Adrenal gland (tissue), 12 donors: ENCODE data around the gene COL6A3. TPM values are rescaled to one million over a fixed set of nuclear protein-coding genes. Genes with fewer than 3 reads are reported as not detected.
A peak's percentile ranks its signal among the peaks of the same experiment; 100 is the strongest.

Source experiments
- DNase-seq, 7 donors: peaks; one replicate each; pipeline ENCODE4 v3.0.0-alpha.2; 2019 to 2020
- H3K27ac ChIP-seq, 5 donors: fragments of 200-600 bp; sonication (generic) in 4 of 5; 1 replicate in 3 of 5; 2 replicates in 2 of 5; pipeline versions ENCODE4 v1.5.1 to v1.8.0; 2016 to 2020; ENCODE audit warnings: mild to moderate bottlenecking in 1 of 5
- H3K27me3 ChIP-seq: fragments of 200-600 bp; 2 replicates; pipeline ENCODE4 v1.8.0; 2021
- H3K36me3 ChIP-seq, 2 donors: fragments of 200-600 bp; replicated peaks in 1 of 2; 1 replicate in 1 of 2; 2 replicates in 1 of 2; pipeline versions ENCODE4 v1.5.1 to v1.8.0; 2018 to 2022
- H3K4me1 ChIP-seq, 2 donors: fragments of 200-600 bp; replicated peaks in 1 of 2; 1 replicate in 1 of 2; 2 replicates in 1 of 2; pipeline versions ENCODE4 v1.5.1 to v1.8.0; 2018 to 2021
- H3K4me3 ChIP-seq, 4 donors: fragments of 200-600 bp; sonication (generic) in 3 of 4; one replicate each; pipeline ENCODE4 v1.5.1; 2016 to 2018
- H3K9me3 ChIP-seq, 3 donors: fragments of 200-600 bp; sonication (generic) in 1 of 3; replicated peaks in 1 of 3; 1 replicate in 2 of 3; 2 replicates in 1 of 3; pipeline versions ENCODE4 v1.5.1 to v1.8.0; 2016 to 2021
- CTCF ChIP-seq, 6 experiments: fragments of 450-650 bp in 4 of 6; fragments of 200-600 bp in 2 of 6; sonication (generic) in 1 of 6; IDR thresholded peaks; 1 replicate in 5 of 6; 2 replicates in 1 of 6; pipeline versions ENCODE4 v1.5.1 to v1.8.0; 2016 to 2021; ENCODE audit warnings: antibody characterized with exemption in 6 of 6, mild to moderate bottlenecking in 2 of 6, moderate library complexity in 1 of 6
- POLR2A ChIP-seq, 2 donors: fragments of 450-650 bp; IDR thresholded peaks; one replicate each; pipeline ENCODE4 v1.6.1; 2017; ENCODE audit warnings: antibody characterized with exemption in 2 of 2, mild to moderate bottlenecking in 2 of 2, moderate library complexity in 1 of 2
- WGBS, 4 donors: extraction: QIAGEN DNeasy Blood & Tissue Kit in 2 of 4; methylation state at CpG; one replicate each; pipeline versions ENCODE4 v1.1.5 to v1.1.7; 2013 to 2017; 5-methylcytosine and 5-hydroxymethylcytosine counted together
- intact Hi-C, 2 donors: fragments of 100-400 bp; cut with DNase I; formaldehyde crosslinking; loops; one replicate each; pipeline versions ENCODE4 v1.14.1 to v1.15.0; 2022 to 2023
- polyA plus RNA-seq, 3 donors: library from polyadenylated mRNA; stranded (reverse); fragments of 200-250 nt in 2 of 3; fragments of 350-450 nt in 1 of 3; fragmentation: Illumina TruSeq in 1 of 3; extraction: RNeasy Lipid Tissue Mini Kit (QIAGEN cat#74804) in 1 of 3; gene quantifications; one replicate each; pipeline ENCODE4 v1.2.3, GENCODE V29; 2013 to 2014
- total RNA-seq, 9 donors: library from RNA; depleted of rRNA in 4 of 9; stranded (reverse); fragments of >200 nt in 4 of 9; fragments of 120-200 nt in 1 of 9; fragmentation: NEBNext Ultra II Directional in 1 of 9; extraction: Animal tissue kit (Norgen Biotek cat#: 25700) in 1 of 9; gene quantifications; one replicate each; pipeline versions ENCODE4 v1.1.0 to v1.2.4, GENCODE V29; 2013 to 2023
- donor health status: healthy with polysubstance abuse.
- donor health status: Bipolar disorder and iron deficiency.
- donor health status: DM: yes; HTN: yes; CAD: no.
- donor health status: DM: no; HTN: no; CAD: no.
- donor health status: DM: no; HTN: no; CAD: no.
- donor health status: DM: yes; HTN: yes; CAD: no.

Gene COL6A3
- total and polyA plus RNA-seq, 12 donors: 15.5 to 69.4 (median 33.1) TPM

DNA sequence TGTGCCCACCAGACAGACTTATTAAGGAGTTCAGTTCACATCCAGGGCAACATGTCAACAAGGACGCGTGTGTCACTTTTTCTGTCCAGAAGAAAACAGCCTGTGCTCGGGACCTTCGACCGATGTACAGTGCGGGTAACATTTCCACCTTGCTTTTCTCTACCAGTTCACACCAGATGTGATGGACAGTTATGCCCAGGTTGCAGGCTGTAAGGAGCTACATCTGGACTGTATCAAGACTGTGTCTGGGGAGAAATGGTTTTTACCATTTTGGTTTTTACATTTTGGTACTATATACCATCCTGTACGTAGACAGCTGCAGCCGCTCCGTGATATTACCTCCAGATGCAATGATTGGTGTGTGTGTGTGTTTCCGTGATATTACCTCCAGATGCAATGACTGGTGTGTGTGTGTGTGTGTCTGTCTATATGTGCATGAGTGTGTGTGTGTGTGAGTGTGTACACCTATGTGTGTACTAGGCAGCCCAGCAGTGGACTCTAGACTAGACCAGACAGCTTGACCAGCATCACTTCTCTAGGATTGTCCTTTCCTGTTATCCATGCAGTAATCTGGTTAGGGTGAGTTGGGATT is 118.0 kb downstream of the COL6A3 start:
- no peaks in the 10 kb centered on the region for H3K27me3 ChIP-seq
- intact Hi-C loops: no loop called here
- TF ChIP-seq CTCF (IDR thresholded peaks at IDR 0.05) (no peak), POLR2A (IDR thresholded peaks at IDR 0.05) (no peak)
- no peaks in the 10 kb centered on the region for H3K36me3 ChIP-seq
- no peak overlapping the region for H3K27ac ChIP-seq
- no peaks in the 10 kb centered on the region for H3K9me3 ChIP-seq
- peaks cover 9 to 47% of the 10 kb centered on the region in 2 donors for H3K4me1 ChIP-seq
- WGBS, 4 donors: 94 to 96% (median 95%) methylated on average over 10 of the region's 10 CpGs
- DNase-seq: no peak
- no peak overlapping the region for H3K4me3 ChIP-seq

- no peaks in the 10 kb centered on the region for H3K27me3 ChIP-seq
- no peak for DNase-seq
- no peak overlapping the region for H3K4me3 ChIP-seq
- no peak overlapping the region for H3K27ac ChIP-seq
- intact Hi-C loops: no loop called here
- H3K4me1 ChIP-seq: peaks cover 14 to 50% of the 10 kb centered on the region in 2 donors
- no peaks in the 10 kb centered on the region for H3K36me3 ChIP-seq
- no peak for TF ChIP-seq CTCF (IDR thresholded peaks at IDR 0.05)
- no peak for TF ChIP-seq POLR2A (IDR thresholded peaks at IDR 0.05)
- H3K9me3 ChIP-seq: no peaks in the 10 kb centered on the region
- WGBS, 4 donors: 61 to 72% (median 66%) methylated on average over 1 of the region's 1 CpG
These were observed 119.5 kb downstream of the COL6A3 start for GRCh38 chr2:237294460-237294859.

- DNase-seq: no peak
- Histone ChIP-seq H3K36me3 (no peaks in the 10 kb centered on the region), H3K9me3 (no peaks in the 10 kb centered on the region), H3K4me1 (peaks cover 14 to 50% of the 10 kb centered on the region in 2 donors), H3K27ac (no peak overlapping the region), H3K4me3 (no peak overlapping the region), H3K27me3 (no peaks in the 10 kb centered on the region)
- 19 to 40% (median 29%) methylated on average over 1 of the region's 1 CpG for WGBS, 4 donors
- TF ChIP-seq CTCF (IDR thresholded peaks at IDR 0.05): no peak
- no peak for TF ChIP-seq POLR2A (IDR thresholded peaks at IDR 0.05)
- intact Hi-C loops: no loop called here
These were observed 120.0 kb downstream of the COL6A3 start for GRCh38 chr2:237293978-237294377.

GRCh38 chr2:237291138-237291792 is 122.7 kb downstream of the COL6A3 start:
- intact Hi-C loops: no loop called here
- DNase-seq: peak; percentile 95 to 99 (median 97)
- Histone ChIP-seq H3K4me3 (peak overlapping the region in 1 of 4 donors; percentile 6), H3K36me3 (no peaks in the 10 kb centered on the region), H3K4me1 (peaks cover 14 to 31% of the 10 kb centered on the region in 2 donors), H3K9me3 (no peaks in the 10 kb centered on the region), H3K27me3 (no peaks in the 10 kb centered on the region), H3K27ac (peak overlapping the region in 4 of 5 donors; percentile 64 to 82 (median 74))
- TF ChIP-seq POLR2A (IDR thresholded peaks at IDR 0.05): peak in 1 of 2 donors; percentile 53
- TF ChIP-seq CTCF (IDR thresholded peaks at IDR 0.05): no peak
- 1 to 2% (median 1%) methylated on average over 20 of the region's 20 CpGs for WGBS, 4 donors
